ENCODE measurements around the gene GPAT3.
"Not testable (repeated sequence)": the region's sequence is repeated elsewhere in the genome, so short reads cannot be mapped to it uniquely, and the experiment has no call there.

GPAT3 gene

DNA sequence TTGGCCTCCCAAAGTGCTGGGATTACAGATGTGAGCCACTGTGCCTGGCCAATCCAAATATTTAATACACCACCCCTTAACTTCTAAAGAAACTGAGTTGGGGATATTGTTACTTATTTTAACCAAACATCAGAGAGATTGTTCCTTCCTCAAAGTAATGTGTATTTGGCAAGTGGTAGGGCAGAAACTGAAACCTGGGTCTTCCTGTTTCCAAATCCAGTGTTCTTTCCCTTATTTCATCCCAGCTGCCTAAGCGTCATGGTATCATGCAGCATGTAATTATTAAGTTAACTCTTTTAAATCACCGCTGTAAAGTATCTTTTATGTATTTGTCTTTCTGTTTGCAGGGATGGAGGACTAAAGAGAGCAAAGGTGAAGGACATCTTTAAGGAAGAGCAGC is 68.4 kb downstream of the GPAT3 start:
- Mint-ChIP-seq H3K4me1 (ENCODE audit: low read depth) (no peaks in the 10 kb centered on the region), H3K36me3 (ENCODE audit: low read depth) (no peaks in the 10 kb centered on the region), H3K27me3 (ENCODE audit: low read depth) (peaks cover 4% of the 10 kb centered on the region), H3K4me3 (no peak overlapping the region), H3K27ac (no peak overlapping the region), H3K9me3 (no peaks in the 10 kb centered on the region)

DNA sequence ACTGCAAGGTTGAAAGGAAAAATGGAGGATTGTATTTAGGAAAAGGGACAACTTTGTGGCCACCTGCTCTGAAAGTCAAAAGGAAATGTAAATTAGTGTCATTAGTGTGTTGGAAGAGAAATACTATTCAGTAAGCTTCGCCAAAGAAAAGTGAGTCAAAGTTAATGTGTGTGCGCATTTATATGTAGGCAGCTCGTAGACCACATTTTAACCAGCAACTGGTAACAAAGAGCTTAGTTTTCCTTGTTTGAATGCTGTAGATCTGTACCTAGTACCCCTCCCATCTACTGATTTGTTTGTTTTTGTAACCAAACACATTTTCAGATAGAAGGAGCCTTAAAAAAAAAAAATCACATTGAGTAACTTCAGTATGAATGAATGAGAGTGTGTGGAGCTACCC is 69.3 kb downstream of the GPAT3 start:
- H3K4me3 Mint-ChIP-seq: no peak overlapping the region
- H3K4me1 Mint-ChIP-seq (ENCODE audit: low read depth): no peaks in the 10 kb centered on the region
- H3K9me3 Mint-ChIP-seq: no peaks in the 10 kb centered on the region
- H3K27ac Mint-ChIP-seq: no peak overlapping the region
- no peaks in the 10 kb centered on the region for H3K36me3 Mint-ChIP-seq (ENCODE audit: low read depth)
- H3K27me3 Mint-ChIP-seq (ENCODE audit: low read depth): peaks cover 8% of the 10 kb centered on the region

- no peak overlapping the region for H3K27ac Mint-ChIP-seq
- no peaks in the 10 kb centered on the region for H3K9me3 Mint-ChIP-seq
- no peaks in the 10 kb centered on the region for H3K36me3 Mint-ChIP-seq (ENCODE audit: low read depth)
- H3K4me1 Mint-ChIP-seq (ENCODE audit: low read depth): no peaks in the 10 kb centered on the region
- peaks cover 10% of the 10 kb centered on the region for H3K27me3 Mint-ChIP-seq (ENCODE audit: low read depth)
- no peak overlapping the region for H3K4me3 Mint-ChIP-seq
Measured at GRCh38 chr4:83605744-83606172, 69.8 kb downstream of the GPAT3 start.

DNA sequence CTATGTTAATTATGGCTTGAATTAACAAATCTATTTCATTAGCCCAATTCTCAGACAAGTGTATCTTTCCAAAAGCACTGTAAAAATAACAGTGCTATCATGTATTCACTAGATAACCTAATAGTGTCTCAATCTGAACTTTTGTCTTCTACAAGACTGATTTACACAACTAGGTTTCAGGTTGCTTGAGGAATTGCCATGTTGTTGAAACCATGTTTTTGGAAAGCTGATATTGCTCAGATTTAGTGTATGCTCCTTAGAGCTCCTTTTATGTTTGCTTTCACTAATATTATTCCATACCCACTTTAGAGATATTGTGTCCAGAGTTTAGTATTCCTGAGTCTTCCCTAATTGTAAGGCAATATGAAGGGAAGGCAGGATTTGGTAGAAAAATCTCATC is 70.6 kb downstream of the GPAT3 start:
- H3K4me3 Mint-ChIP-seq: no peak overlapping the region
- no peaks in the 10 kb centered on the region for H3K4me1 Mint-ChIP-seq (ENCODE audit: low read depth)
- no peak overlapping the region for H3K27ac Mint-ChIP-seq
- no peaks in the 10 kb centered on the region for H3K36me3 Mint-ChIP-seq (ENCODE audit: low read depth)
- no peaks in the 10 kb centered on the region for H3K9me3 Mint-ChIP-seq
- H3K27me3 Mint-ChIP-seq (ENCODE audit: low read depth): peaks cover 12% of the 10 kb centered on the region

GRCh38 chr4:83606898-83607297 is 71.0 kb downstream of the GPAT3 start:
- no peaks in the 10 kb centered on the region for H3K4me1 Mint-ChIP-seq (ENCODE audit: low read depth)
- H3K36me3 Mint-ChIP-seq (ENCODE audit: low read depth): no peaks in the 10 kb centered on the region
- peaks cover 14% of the 10 kb centered on the region for H3K27me3 Mint-ChIP-seq (ENCODE audit: low read depth)
- H3K27ac Mint-ChIP-seq: no peak overlapping the region
- no peaks in the 10 kb centered on the region for H3K9me3 Mint-ChIP-seq
- H3K4me3 Mint-ChIP-seq: no peak overlapping the region

DNA sequence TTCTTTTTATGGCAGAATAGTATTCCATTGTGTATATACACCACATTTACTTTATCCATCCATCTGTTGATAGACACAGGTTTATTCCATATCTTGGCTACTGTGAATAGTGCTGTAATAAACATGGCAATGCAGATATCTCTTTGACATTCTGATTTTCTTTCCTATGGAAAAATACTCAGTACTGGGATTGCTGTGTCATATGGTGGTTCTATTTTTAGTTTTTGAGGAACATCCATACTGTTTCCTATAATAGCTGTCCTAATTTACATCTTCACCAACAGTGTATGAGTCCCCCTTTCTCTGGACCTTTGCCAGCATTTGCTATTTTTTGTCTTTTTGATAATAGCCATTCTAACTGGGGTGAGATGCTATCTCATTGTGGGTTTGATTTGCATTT is 73.5 kb downstream of the GPAT3 start:
- no peaks in the 10 kb centered on the region for H3K4me1 Mint-ChIP-seq (ENCODE audit: low read depth)
- H3K27me3 Mint-ChIP-seq (ENCODE audit: low read depth): peaks cover 14% of the 10 kb centered on the region
- no peak overlapping the region for H3K4me3 Mint-ChIP-seq
- peaks cover 17% of the 10 kb centered on the region for H3K9me3 Mint-ChIP-seq
- H3K27ac Mint-ChIP-seq: no peak overlapping the region
- H3K36me3 Mint-ChIP-seq (ENCODE audit: low read depth): no peaks in the 10 kb centered on the region

DNA sequence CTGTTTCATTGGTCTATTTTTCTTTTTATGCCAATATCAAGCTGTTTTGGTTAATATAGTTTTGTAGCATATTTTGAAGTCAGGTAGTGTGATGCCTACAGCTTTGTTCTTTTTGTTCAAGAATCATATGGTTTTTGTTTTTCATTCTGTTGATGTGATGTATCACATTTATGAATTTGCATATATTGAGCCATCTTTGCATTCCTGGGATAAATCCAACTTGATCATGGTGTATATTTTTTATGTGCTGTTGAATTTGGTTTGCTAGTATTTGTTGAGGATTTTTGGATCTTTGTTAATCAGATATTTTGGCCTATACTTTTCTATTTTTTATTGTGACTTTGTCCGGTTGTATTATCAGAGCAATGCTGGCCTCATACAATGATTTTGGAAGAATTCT is 74.8 kb downstream of the GPAT3 start:
- no peaks in the 10 kb centered on the region for H3K36me3 Mint-ChIP-seq (ENCODE audit: low read depth)
- no peak overlapping the region for H3K4me3 Mint-ChIP-seq
- no peaks in the 10 kb centered on the region for H3K4me1 Mint-ChIP-seq (ENCODE audit: low read depth)
- peaks cover 21% of the 10 kb centered on the region for H3K9me3 Mint-ChIP-seq
- H3K27ac Mint-ChIP-seq: no peak overlapping the region
- peaks cover 14% of the 10 kb centered on the region for H3K27me3 Mint-ChIP-seq (ENCODE audit: low read depth)

- Mint-ChIP-seq H3K27ac (no peak overlapping the region), H3K36me3 (ENCODE audit: low read depth) (no peaks in the 10 kb centered on the region), H3K27me3 (ENCODE audit: low read depth) (peaks cover 14% of the 10 kb centered on the region), H3K4me1 (ENCODE audit: low read depth) (no peaks in the 10 kb centered on the region), H3K4me3 (no peak overlapping the region), H3K9me3 (peaks cover 21% of the 10 kb centered on the region)
Measured at GRCh38 chr4:83613023-83613422, 77.1 kb downstream of the GPAT3 start.

- H3K9me3 Mint-ChIP-seq: peaks cover 21% of the 10 kb centered on the region
- peaks cover 14% of the 10 kb centered on the region for H3K27me3 Mint-ChIP-seq (ENCODE audit: low read depth)
- no peaks in the 10 kb centered on the region for H3K36me3 Mint-ChIP-seq (ENCODE audit: low read depth)
- H3K4me3 Mint-ChIP-seq: no peak overlapping the region
- no peak overlapping the region for H3K27ac Mint-ChIP-seq
- no peaks in the 10 kb centered on the region for H3K4me1 Mint-ChIP-seq (ENCODE audit: low read depth)
Measured at GRCh38 chr4:83613994-83614393, 78.1 kb downstream of the GPAT3 start.

GRCh38 chr4:83616252-83616651 is 80.3 kb downstream of the GPAT3 start:
- no peak overlapping the region for H3K4me3 Mint-ChIP-seq
- peaks cover 4% of the 10 kb centered on the region for H3K27me3 Mint-ChIP-seq (ENCODE audit: low read depth)
- peaks cover 33% of the 10 kb centered on the region for H3K9me3 Mint-ChIP-seq
- H3K27ac Mint-ChIP-seq: no peak overlapping the region
- H3K36me3 Mint-ChIP-seq (ENCODE audit: low read depth): no peaks in the 10 kb centered on the region
- H3K4me1 Mint-ChIP-seq (ENCODE audit: low read depth): no peaks in the 10 kb centered on the region

DNA sequence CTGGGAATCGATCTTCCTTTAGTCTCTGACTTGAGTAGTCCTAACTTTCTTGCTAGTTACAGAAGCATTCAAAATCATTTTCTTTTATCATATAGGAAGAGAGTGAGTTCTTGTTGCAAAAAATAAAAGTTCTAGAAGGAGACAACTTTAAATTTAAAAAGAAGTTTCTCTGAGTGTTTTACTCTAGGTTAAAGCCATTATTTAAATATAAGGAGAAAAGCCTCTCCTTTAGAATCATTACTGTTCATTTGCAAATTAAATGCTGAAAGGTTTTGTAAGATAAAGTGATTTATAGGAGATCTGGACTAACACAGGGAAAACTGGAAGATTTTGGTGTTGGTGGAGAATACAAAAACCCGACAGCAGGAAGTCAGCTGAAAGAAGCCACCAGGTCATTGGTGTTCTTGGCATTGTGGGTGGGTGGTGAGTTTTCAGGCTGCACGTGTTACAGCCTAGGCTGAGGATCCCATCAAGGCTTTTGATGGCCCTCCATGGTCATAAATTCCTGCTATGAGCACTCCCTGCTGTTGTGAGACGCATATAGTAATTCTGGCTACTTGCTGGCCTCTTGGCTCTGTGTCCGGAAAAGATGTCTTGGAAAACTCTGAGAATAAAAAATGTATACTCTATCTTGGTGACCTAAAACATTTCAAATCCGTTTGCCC is 81.6 kb downstream of the GPAT3 start:
- Mint-ChIP-seq H3K4me3 (no peak overlapping the region), H3K27me3 (ENCODE audit: low read depth) (no peaks in the 10 kb centered on the region), H3K36me3 (ENCODE audit: low read depth) (no peaks in the 10 kb centered on the region), H3K9me3 (peaks cover 42% of the 10 kb centered on the region), H3K4me1 (ENCODE audit: low read depth) (no peaks in the 10 kb centered on the region), H3K27ac (no peak overlapping the region)

GRCh38 chr4:83618431-83618830 is 82.5 kb downstream of the GPAT3 start:
- H3K9me3 Mint-ChIP-seq: peaks cover 39% of the 10 kb centered on the region
- H3K36me3 Mint-ChIP-seq (ENCODE audit: low read depth): no peaks in the 10 kb centered on the region
- no peak overlapping the region for H3K4me3 Mint-ChIP-seq
- H3K27ac Mint-ChIP-seq: no peak overlapping the region
- no peaks in the 10 kb centered on the region for H3K4me1 Mint-ChIP-seq (ENCODE audit: low read depth)
- no peaks in the 10 kb centered on the region for H3K27me3 Mint-ChIP-seq (ENCODE audit: low read depth)

- Mint-ChIP-seq H3K27me3 (ENCODE audit: low read depth) (no peaks in the 10 kb centered on the region), H3K9me3 (peaks cover 32% of the 10 kb centered on the region), H3K36me3 (ENCODE audit: low read depth) (no peaks in the 10 kb centered on the region), H3K4me3 (no peak overlapping the region), H3K27ac (no peak overlapping the region), H3K4me1 (ENCODE audit: low read depth) (no peaks in the 10 kb centered on the region)
Measured at GRCh38 chr4:83618991-83619645, 83.2 kb downstream of the GPAT3 start.

DNA sequence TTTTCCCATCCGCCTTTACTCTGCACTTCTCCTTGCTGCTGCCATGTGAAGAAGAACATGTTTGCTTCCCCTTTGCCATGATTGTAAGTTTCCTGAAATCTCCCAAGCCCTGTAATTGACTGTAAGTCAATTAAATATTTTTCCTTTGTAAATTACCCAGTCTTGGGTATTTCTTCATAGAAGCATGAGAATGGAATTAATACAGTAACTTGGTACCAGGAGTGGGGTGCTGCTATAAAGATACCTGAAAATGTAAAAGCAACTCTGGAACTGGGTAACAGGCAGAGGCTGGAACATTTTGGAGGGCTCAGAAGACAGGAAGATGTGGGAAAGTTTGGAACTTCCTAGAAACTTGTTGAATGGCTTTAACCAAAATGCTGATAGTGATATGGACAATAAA is 86.2 kb downstream of the GPAT3 start:
- H3K4me1 Mint-ChIP-seq (ENCODE audit: low read depth); H3K36me3 Mint-ChIP-seq (ENCODE audit: low read depth); H3K4me3 Mint-ChIP-seq; H3K27me3 Mint-ChIP-seq (ENCODE audit: low read depth); H3K27ac Mint-ChIP-seq: not testable (repeated sequence)
- H3K9me3 Mint-ChIP-seq: peaks cover 29% of the 10 kb centered on the region

- no peaks in the 10 kb centered on the region for H3K4me1 Mint-ChIP-seq (ENCODE audit: low read depth)
- H3K36me3 Mint-ChIP-seq (ENCODE audit: low read depth): no peaks in the 10 kb centered on the region
- peaks cover 8% of the 10 kb centered on the region for H3K27me3 Mint-ChIP-seq (ENCODE audit: low read depth)
- H3K27ac Mint-ChIP-seq: no peak overlapping the region
- no peak overlapping the region for H3K4me3 Mint-ChIP-seq
- H3K9me3 Mint-ChIP-seq: peaks cover 21% of the 10 kb centered on the region
Measured at GRCh38 chr4:83625821-83626220, 89.9 kb downstream of the GPAT3 start.
